Neural cell (in vitro differentiated cells): ENCODE results near the gene RYR2.

Experiments used
- EZH2 ChIP-seq: fragments of 200-600, 300-800 bp; shearing (Covaris generic), sonication (generic); IDR thresholded peaks from 2 replicates; pipeline ENCODE4 v1.6.1; 2014; ENCODE audit warnings: antibody characterized with exemption, low read length, borderline replicate concordance, mild to moderate bottlenecking; ENCODE audit not compliant: insufficient read depth, poor library complexity, severe bottlenecking
- MXI1 ChIP-seq: fragments of 450-650 bp; conservative IDR thresholded peaks from 2 replicates; pipeline ENCODE4 v1.6.1; 2014; ENCODE audit warnings: antibody characterized with exemption, mild to moderate bottlenecking; ENCODE audit not compliant: poor library complexity, severe bottlenecking
- TAF1 ChIP-seq: IDR thresholded peaks from 2 replicates; pipeline ENCODE4 v1.6.1; 2012; ENCODE audit warnings: low read depth
- TF ChIP-seq, protein P1 (sequence below): fragments of 450-650 bp; IDR thresholded peaks from 2 replicates; pipeline ENCODE4 v1.5.1; 2014; ENCODE audit warnings: antibody characterized with exemption, mild to moderate bottlenecking, moderate library complexity; ENCODE audit not compliant: poor library complexity, severe bottlenecking
- TF ChIP-seq, protein P2 (sequence below): IDR thresholded peaks from 2 replicates; pipeline ENCODE4 v1.6.1; 2012; ENCODE audit warnings: borderline replicate concordance

DNA sequence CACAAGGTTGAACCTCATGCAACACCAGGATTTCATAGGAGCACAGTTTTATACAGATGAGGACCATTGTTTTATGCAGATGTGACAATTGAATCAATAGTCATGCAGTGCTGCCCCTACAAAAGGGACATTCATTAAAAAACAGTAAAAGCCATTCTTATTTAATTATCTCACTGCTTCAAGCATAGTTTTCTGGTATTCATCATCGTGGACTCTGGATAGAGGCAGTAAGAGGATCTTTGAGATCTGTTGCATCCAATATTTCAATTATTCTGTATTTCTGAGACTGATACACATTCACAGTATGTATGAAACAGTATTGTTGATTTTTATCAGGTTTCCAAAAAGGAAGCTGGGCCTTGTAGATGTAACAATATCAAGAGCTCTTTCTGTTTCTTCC lies 237.6 kb downstream of the RYR2 start:
- TF ChIP-seq, protein P1, sequence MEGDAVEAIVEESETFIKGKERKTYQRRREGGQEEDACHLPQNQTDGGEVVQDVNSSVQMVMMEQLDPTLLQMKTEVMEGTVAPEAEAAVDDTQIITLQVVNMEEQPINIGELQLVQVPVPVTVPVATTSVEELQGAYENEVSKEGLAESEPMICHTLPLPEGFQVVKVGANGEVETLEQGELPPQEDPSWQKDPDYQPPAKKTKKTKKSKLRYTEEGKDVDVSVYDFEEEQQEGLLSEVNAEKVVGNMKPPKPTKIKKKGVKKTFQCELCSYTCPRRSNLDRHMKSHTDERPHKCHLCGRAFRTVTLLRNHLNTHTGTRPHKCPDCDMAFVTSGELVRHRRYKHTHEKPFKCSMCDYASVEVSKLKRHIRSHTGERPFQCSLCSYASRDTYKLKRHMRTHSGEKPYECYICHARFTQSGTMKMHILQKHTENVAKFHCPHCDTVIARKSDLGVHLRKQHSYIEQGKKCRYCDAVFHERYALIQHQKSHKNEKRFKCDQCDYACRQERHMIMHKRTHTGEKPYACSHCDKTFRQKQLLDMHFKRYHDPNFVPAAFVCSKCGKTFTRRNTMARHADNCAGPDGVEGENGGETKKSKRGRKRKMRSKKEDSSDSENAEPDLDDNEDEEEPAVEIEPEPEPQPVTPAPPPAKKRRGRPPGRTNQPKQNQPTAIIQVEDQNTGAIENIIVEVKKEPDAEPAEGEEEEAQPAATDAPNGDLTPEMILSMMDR: no peak
- TF ChIP-seq, protein P2, sequence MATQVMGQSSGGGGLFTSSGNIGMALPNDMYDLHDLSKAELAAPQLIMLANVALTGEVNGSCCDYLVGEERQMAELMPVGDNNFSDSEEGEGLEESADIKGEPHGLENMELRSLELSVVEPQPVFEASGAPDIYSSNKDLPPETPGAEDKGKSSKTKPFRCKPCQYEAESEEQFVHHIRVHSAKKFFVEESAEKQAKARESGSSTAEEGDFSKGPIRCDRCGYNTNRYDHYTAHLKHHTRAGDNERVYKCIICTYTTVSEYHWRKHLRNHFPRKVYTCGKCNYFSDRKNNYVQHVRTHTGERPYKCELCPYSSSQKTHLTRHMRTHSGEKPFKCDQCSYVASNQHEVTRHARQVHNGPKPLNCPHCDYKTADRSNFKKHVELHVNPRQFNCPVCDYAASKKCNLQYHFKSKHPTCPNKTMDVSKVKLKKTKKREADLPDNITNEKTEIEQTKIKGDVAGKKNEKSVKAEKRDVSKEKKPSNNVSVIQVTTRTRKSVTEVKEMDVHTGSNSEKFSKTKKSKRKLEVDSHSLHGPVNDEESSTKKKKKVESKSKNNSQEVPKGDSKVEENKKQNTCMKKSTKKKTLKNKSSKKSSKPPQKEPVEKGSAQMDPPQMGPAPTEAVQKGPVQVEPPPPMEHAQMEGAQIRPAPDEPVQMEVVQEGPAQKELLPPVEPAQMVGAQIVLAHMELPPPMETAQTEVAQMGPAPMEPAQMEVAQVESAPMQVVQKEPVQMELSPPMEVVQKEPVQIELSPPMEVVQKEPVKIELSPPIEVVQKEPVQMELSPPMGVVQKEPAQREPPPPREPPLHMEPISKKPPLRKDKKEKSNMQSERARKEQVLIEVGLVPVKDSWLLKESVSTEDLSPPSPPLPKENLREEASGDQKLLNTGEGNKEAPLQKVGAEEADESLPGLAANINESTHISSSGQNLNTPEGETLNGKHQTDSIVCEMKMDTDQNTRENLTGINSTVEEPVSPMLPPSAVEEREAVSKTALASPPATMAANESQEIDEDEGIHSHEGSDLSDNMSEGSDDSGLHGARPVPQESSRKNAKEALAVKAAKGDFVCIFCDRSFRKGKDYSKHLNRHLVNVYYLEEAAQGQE: no peak
- TF ChIP-seq TAF1 (no peak), MXI1 (no peak), EZH2 (no peak)
